Sigmoid colon (tissue), 7 donors: ENCODE data around the gene LRRC55. TPM values are rescaled to one million over a fixed set of nuclear protein-coding genes. Genes with fewer than 3 reads are reported as not detected.

Experiments used
- DNase-seq: peaks from one replicate; pipeline ENCODE4 v3.0.0-alpha.2; 2019
- H3K27ac ChIP-seq, 4 donors: fragments of 200-600 bp; sonication (generic); one replicate each; pipeline ENCODE4 v1.5.1; 2016 to 2019; ENCODE audit warnings: mild to moderate bottlenecking in 1 of 4
- H3K27me3 ChIP-seq, 3 donors: fragments of 200-600 bp; sonication (generic); one replicate each; pipeline ENCODE4 v1.5.1; 2019; ENCODE audit warnings: mild to moderate bottlenecking in 1 of 3
- H3K36me3 ChIP-seq, 4 donors: fragments of 200-600 bp; sonication (generic); one replicate each; pipeline ENCODE4 v1.5.1; 2016 to 2019
- H3K4me1 ChIP-seq, 4 donors: fragments of 200-600 bp; sonication (generic); one replicate each; pipeline ENCODE4 v1.5.1; 2017 to 2019
- H3K4me3 ChIP-seq, 4 donors: fragments of 200-600 bp; sonication (generic); one replicate each; pipeline ENCODE4 v1.5.1; 2017 to 2019; ENCODE audit warnings: mild to moderate bottlenecking in 2 of 4, moderate library complexity in 1 of 4
- H3K9me3 ChIP-seq, 4 donors: fragments of 200-600 bp in 3 of 4; sonication (generic) in 3 of 4; one replicate each; pipeline versions ENCODE4 v1.5.1 to v1.6.1; 2013 to 2019
- EP300 ChIP-seq, 4 donors: sonication (generic); formaldehyde crosslinking; IDR thresholded peaks; one replicate each; pipeline ENCODE4 v1.6.1; 2017; ENCODE audit warnings: antibody characterized with exemption in 4 of 4
- POLR2A ChIP-seq, 2 donors: fragments of 450-650 bp; IDR thresholded peaks; one replicate each; pipeline ENCODE4 v1.6.1; 2016; ENCODE audit warnings: antibody characterized with exemption in 2 of 2, mild to moderate bottlenecking in 2 of 2, moderate library complexity in 2 of 2
- POLR2AphosphoS5 ChIP-seq, 4 donors: sonication (generic); formaldehyde crosslinking; IDR thresholded peaks; one replicate each; pipeline ENCODE4 v1.6.1; 2017; ENCODE audit warnings: antibody characterized with exemption in 4 of 4
- WGBS, 2 donors: extraction: QIAGEN DNeasy Blood & Tissue Kit; methylation state at CpG; one replicate each; pipeline ENCODE4 v1.1.7; 2013; 5-methylcytosine and 5-hydroxymethylcytosine counted together
- intact Hi-C: fragments of 100-400 bp; cut with DNase I; formaldehyde crosslinking; loops from one replicate; pipeline ENCODE4 v1.15.1; 2023
- polyA plus RNA-seq, 3 donors: library from polyadenylated mRNA; stranded (reverse); fragments of 200-250 nt; gene quantifications; one replicate each; pipeline ENCODE4 v1.2.3, GENCODE V29; 2013
- total RNA-seq, 4 donors: library from RNA; depleted of rRNA; stranded (reverse); fragments of >200 nt; gene quantifications; one replicate each; pipeline ENCODE4 v1.1.0, GENCODE V29; 2016
- TF ChIP-seq, protein P1 (sequence below), 4 experiments: fragments of 450-650 bp in 3 of 4; fragments of 200-600 bp in 1 of 4; IDR thresholded peaks; one replicate each; pipeline ENCODE4 v1.5.1; 2016 to 2019; ENCODE audit warnings: antibody characterized with exemption in 4 of 4, mild to moderate bottlenecking in 3 of 4, moderate library complexity in 2 of 4
- donor health status: healthy with polysubstance abuse.
- donor health status: Bipolar disorder and iron deficiency.
- donor health status: healthy.

The LRRC55 gene
- total and polyA plus RNA-seq, 7 donors: 0.63 to 1.4 (median 0.83) TPM; not detected in 2

DNA sequence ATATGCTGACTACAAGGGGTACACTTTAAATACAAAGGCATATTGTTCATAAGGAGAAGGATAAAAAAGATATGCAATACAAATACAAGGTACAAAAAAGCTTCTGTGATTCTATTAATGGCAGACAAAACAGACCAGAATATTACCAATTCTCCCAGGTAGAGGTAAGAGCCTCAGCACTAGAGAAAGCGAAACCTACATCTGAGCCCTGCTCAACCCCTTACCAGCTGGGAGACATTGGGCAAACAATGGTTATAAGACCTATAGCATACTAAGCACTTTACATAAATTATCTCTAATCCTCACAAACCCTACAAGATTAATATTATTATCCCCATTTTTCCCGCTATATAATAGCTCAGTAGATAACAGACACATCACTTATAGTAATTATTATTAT lies 41.2 kb upstream of the LRRC55 start:
- H3K4me1 ChIP-seq: no peaks in the 10 kb centered on the region
- H3K9me3 ChIP-seq: peaks cover 0 to 2% (median 0%) of the 10 kb centered on the region in 4 donors
- TF ChIP-seq POLR2AphosphoS5 (IDR thresholded peaks at IDR 0.05) (no peak), EP300 (IDR thresholded peaks at IDR 0.05) (no peak), POLR2A (IDR thresholded peaks at IDR 0.05) (no peak)
- TF ChIP-seq, protein P1, sequence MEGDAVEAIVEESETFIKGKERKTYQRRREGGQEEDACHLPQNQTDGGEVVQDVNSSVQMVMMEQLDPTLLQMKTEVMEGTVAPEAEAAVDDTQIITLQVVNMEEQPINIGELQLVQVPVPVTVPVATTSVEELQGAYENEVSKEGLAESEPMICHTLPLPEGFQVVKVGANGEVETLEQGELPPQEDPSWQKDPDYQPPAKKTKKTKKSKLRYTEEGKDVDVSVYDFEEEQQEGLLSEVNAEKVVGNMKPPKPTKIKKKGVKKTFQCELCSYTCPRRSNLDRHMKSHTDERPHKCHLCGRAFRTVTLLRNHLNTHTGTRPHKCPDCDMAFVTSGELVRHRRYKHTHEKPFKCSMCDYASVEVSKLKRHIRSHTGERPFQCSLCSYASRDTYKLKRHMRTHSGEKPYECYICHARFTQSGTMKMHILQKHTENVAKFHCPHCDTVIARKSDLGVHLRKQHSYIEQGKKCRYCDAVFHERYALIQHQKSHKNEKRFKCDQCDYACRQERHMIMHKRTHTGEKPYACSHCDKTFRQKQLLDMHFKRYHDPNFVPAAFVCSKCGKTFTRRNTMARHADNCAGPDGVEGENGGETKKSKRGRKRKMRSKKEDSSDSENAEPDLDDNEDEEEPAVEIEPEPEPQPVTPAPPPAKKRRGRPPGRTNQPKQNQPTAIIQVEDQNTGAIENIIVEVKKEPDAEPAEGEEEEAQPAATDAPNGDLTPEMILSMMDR (IDR thresholded peaks at IDR 0.05): no peak

DNA sequence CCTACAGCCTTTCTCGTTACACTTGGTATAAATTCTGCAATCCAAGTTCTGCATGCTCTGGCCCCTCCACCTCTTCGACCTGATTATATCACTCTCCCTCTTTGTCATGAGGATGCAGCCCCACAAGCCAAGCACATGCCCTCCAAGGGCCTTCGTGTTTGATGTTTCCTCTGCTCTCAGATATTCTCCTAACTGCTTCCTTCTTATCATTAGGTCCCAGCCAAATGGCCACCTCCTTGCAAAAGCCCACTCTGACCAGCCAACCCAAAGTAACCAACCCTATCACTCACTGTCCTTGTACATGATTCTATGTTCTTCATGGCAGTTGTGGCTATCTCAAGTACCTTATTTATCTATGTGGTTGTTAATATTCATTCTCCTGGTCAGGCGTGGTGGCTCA lies 38.3 kb upstream of the LRRC55 start:
- WGBS, 2 donors: 77 to 88% methylated on average over 4 of the region's 4 CpGs
- DNase-seq: no peak

More for the DNA sequence above, 41.2 kb upstream of the LRRC55 start:
- no peak for DNase-seq
- no peaks in the 10 kb centered on the region for H3K27me3 ChIP-seq
- no peaks in the 10 kb centered on the region for H3K36me3 ChIP-seq
- WGBS, 2 donors: 65 to 67% methylated on average over 2 of the region's 2 CpGs
- H3K27ac ChIP-seq: no peak overlapping the region
- intact Hi-C loops: no loop called here
- H3K4me3 ChIP-seq: no peak overlapping the region

DNA sequence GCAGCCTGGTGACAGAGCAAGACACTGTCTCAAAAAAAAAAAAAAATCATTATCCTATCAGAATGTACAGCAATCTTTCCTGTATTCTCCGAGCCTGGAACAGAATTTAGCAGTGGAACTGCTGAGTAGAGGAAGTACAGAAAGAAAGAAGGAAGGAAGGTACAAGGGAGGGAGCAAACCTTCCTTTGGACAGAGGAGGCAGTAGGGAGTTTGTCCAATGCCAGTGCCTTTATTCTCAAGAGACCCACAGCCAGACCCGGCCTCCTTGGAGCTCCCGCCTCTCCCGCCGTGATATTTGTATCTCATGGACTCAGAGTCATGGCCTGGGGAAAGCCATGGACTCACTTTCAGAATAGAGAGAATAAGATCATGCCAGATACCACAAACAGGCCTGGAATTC lies 37.7 kb upstream of the LRRC55 start:
- intact Hi-C loops: no loop called here

More for the DNA sequence above, 38.3 kb upstream of the LRRC55 start:
- Histone ChIP-seq H3K27ac (no peak overlapping the region), H3K36me3 (no peaks in the 10 kb centered on the region), H3K4me3 (no peak overlapping the region), H3K27me3 (no peaks in the 10 kb centered on the region), H3K9me3 (no peaks in the 10 kb centered on the region), H3K4me1 (no peaks in the 10 kb centered on the region)
- TF ChIP-seq EP300 (IDR thresholded peaks at IDR 0.05) (no peak), POLR2AphosphoS5 (IDR thresholded peaks at IDR 0.05) (no peak), POLR2A (IDR thresholded peaks at IDR 0.05) (no peak)
- TF ChIP-seq, protein P1 (IDR thresholded peaks at IDR 0.05): no peak
- intact Hi-C loops: no loop called here

DNA sequence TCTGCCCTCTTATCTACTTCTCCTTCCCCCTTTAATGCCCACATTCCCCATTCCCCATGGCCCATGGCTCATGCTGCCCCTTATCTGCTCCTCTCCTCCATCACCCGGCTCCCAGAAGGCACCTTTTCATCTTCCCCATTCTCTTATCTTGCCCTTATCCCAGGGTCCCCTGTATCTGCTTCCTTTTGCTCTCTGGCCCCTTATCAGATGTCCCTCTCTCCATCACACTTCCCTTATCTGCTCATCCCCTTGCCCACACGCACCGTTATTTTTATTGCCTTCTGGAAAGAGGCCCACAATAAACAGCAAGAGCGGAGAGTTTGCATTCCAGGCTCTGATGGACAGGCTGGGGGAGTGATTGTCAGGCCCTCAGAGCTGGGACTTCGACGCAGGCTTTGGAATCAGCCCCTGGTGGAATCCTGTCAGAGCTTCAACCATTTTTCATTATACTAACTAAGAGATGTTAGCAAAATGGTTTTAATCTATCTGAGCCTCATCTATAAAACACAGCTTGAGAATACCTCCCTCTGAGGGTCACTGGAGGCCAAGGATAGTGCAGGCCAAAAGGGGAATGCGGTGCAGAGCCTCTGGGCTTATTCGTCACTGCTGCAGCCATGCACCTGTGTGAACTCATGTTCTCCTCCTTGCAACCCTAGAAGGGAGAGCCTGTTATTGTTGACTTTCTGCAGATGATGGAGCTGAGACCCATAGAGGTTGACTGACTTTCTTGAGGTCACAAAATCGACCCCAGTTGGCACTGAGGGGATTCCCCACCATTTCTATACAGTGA lies 37.0 kb upstream of the LRRC55 start:
- WGBS, 2 donors: 31 to 39% methylated on average over 9 of the region's 9 CpGs
- intact Hi-C loops: no loop called here
- H3K4me1 ChIP-seq: no peaks in the 10 kb centered on the region

More for the DNA sequence above, 37.7 kb upstream of the LRRC55 start:
- no peak overlapping the region for H3K27ac ChIP-seq
- H3K9me3 ChIP-seq: no peaks in the 10 kb centered on the region
- H3K4me1 ChIP-seq: no peaks in the 10 kb centered on the region
- H3K4me3 ChIP-seq: no peak overlapping the region
- DNase-seq: no peak
- 66 to 86% methylated on average over 5 of the region's 5 CpGs for WGBS, 2 donors
- H3K27me3 ChIP-seq: no peaks in the 10 kb centered on the region
- no peak for TF ChIP-seq EP300 (IDR thresholded peaks at IDR 0.05)
- TF ChIP-seq POLR2A (IDR thresholded peaks at IDR 0.05): no peak
- no peak for TF ChIP-seq POLR2AphosphoS5 (IDR thresholded peaks at IDR 0.05)
- TF ChIP-seq, protein P1 (IDR thresholded peaks at IDR 0.05): no peak
- no peaks in the 10 kb centered on the region for H3K36me3 ChIP-seq

More for the DNA sequence above, 37.0 kb upstream of the LRRC55 start:
- no peak for DNase-seq
- no peak overlapping the region for H3K27ac ChIP-seq
- H3K27me3 ChIP-seq: no peaks in the 10 kb centered on the region
- no peaks in the 10 kb centered on the region for H3K9me3 ChIP-seq
- no peaks in the 10 kb centered on the region for H3K36me3 ChIP-seq
- TF ChIP-seq, protein P1 (IDR thresholded peaks at IDR 0.05): no peak
- no peak for TF ChIP-seq EP300 (IDR thresholded peaks at IDR 0.05)
- TF ChIP-seq POLR2A (IDR thresholded peaks at IDR 0.05): no peak
- TF ChIP-seq POLR2AphosphoS5 (IDR thresholded peaks at IDR 0.05): no peak
- H3K4me3 ChIP-seq: no peak overlapping the region
